ENCODE results near the gene ADAM12.

DNA sequence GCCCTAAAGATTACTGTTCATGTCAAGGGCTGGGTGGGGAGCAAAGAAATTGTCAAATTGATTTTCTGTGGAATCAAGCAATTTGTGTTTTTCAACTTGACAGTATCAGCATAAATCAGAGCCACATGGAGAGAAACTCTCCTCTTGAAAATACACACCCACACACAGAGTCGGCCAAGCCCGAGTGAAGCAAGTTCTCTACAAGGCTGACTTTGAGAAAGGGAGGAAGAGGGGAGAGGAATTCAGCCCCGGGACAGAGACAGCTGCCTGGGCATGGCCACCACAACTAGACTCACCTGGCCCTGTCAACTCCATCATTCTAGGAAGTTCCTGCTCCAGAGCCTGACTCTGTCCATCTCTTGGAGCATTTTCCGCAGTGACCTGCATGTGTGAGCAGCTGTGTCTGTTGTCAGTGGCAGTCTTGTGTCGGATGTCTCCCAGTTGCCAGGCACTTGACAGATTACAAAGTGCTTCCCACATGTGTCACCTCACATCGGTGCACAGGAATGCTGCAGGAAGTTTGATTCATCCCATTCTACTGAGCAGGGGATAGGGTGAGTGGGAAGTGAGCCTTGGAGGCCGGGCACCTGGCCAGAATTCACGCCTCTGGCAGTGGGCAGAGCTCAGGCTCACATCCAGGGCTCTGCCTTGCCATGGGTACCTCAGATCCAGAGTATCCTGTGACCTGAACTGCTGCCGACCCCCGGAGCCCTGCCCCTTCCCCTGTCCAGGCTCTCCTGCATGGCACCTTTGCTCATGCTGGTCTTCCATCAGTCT lies 37.9 kb downstream of the ADAM12 start:
- TF ChIP-seq, protein P1, sequence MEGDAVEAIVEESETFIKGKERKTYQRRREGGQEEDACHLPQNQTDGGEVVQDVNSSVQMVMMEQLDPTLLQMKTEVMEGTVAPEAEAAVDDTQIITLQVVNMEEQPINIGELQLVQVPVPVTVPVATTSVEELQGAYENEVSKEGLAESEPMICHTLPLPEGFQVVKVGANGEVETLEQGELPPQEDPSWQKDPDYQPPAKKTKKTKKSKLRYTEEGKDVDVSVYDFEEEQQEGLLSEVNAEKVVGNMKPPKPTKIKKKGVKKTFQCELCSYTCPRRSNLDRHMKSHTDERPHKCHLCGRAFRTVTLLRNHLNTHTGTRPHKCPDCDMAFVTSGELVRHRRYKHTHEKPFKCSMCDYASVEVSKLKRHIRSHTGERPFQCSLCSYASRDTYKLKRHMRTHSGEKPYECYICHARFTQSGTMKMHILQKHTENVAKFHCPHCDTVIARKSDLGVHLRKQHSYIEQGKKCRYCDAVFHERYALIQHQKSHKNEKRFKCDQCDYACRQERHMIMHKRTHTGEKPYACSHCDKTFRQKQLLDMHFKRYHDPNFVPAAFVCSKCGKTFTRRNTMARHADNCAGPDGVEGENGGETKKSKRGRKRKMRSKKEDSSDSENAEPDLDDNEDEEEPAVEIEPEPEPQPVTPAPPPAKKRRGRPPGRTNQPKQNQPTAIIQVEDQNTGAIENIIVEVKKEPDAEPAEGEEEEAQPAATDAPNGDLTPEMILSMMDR (IDR thresholded peaks at IDR 0.05; ENCODE audit: borderline replicate concordance, extremely low read depth, low read length, poor library complexity, severe bottlenecking) = no peak
- TF ChIP-seq EZH2 (IDR thresholded peaks at IDR 0.05; ENCODE audit: borderline replicate concordance, low read depth, low read length, severe bottlenecking) = no peak
